Memory B cell (primary cell): Measurements from ENCODE around the gene IFNG-AS1.

ENCODE experiments used
- ATAC-seq: fragments of 150-1000 bp; cut with Tn5 transposase; 2 replicates; pipeline ENCODE4 v1.10.0; 2021; ENCODE audit warnings: low read depth, mild to moderate bottlenecking, moderate library complexity
- DNase-seq, 2 donors: peaks; one replicate each; pipeline ENCODE4 v3.0.0; 2022; ENCODE audit warnings: low spot score in 2 of 2
- H3K27ac Mint-ChIP-seq: one replicate; pipeline ENCODE4 v1.8.0; 2022; ENCODE audit warnings: mild to moderate bottlenecking, moderate library complexity, mixed read lengths
- H3K27me3 Mint-ChIP-seq: one replicate; pipeline ENCODE4 v1.8.0; 2022; ENCODE audit warnings: mixed read lengths
- H3K36me3 Mint-ChIP-seq: one replicate; pipeline ENCODE4 v1.8.0; 2022; ENCODE audit warnings: mild to moderate bottlenecking, mixed read lengths
- H3K4me1 Mint-ChIP-seq: one replicate; pipeline ENCODE4 v1.8.0; 2022; ENCODE audit warnings: mixed read lengths
- H3K4me3 Mint-ChIP-seq: one replicate; pipeline ENCODE4 v1.8.0; 2022; ENCODE audit warnings: mild to moderate bottlenecking, moderate library complexity, mixed read lengths
- H3K9me3 Mint-ChIP-seq: one replicate; pipeline ENCODE4 v1.8.0; 2022; ENCODE audit warnings: mixed read lengths

The IFNG-AS1 gene

GRCh38 chr12:68007033-68007432 is 17.8 kb downstream of the IFNG-AS1 start:
- no peak for DNase-seq
- Mint-ChIP-seq H3K4me3 (no peak overlapping the region), H3K27me3 (no peaks in the 10 kb centered on the region), H3K36me3 (peaks cover 20% of the 10 kb centered on the region), H3K4me1 (peaks cover 18% of the 10 kb centered on the region), H3K27ac (no peak overlapping the region), H3K9me3 (no peaks in the 10 kb centered on the region)
- no peak for ATAC-seq

- Mint-ChIP-seq H3K27ac (no peak overlapping the region), H3K4me1 (peaks cover 21% of the 10 kb centered on the region), H3K9me3 (no peaks in the 10 kb centered on the region), H3K4me3 (no peak overlapping the region), H3K36me3 (peaks cover 20% of the 10 kb centered on the region), H3K27me3 (no peaks in the 10 kb centered on the region)
- no peak for ATAC-seq
- no peak for DNase-seq
These were observed 18.2 kb downstream of the IFNG-AS1 start for GRCh38 chr12:68007466-68007865.

GRCh38 chr12:68011206-68011881 is 22.1 kb downstream of the IFNG-AS1 start:
- Mint-ChIP-seq H3K9me3 (no peaks in the 10 kb centered on the region), H3K27me3 (no peaks in the 10 kb centered on the region), H3K27ac (peak overlapping the region; percentile 84), H3K36me3 (peaks cover 19% of the 10 kb centered on the region), H3K4me1 (peaks cover 31% of the 10 kb centered on the region), H3K4me3 (peak overlapping the region; percentile 45)
- ATAC-seq: no peak
- no peak for DNase-seq

GRCh38 chr12:68011882-68012207 is 22.6 kb downstream of the IFNG-AS1 start:
- DNase-seq (no peak), ATAC-seq (no peak)
- H3K36me3 Mint-ChIP-seq: peaks cover 23% of the 10 kb centered on the region
- no peaks in the 10 kb centered on the region for H3K9me3 Mint-ChIP-seq
- H3K4me1 Mint-ChIP-seq: peaks cover 33% of the 10 kb centered on the region
- no peaks in the 10 kb centered on the region for H3K27me3 Mint-ChIP-seq
- H3K27ac Mint-ChIP-seq: peak overlapping the region; percentile 84
- H3K4me3 Mint-ChIP-seq: peak overlapping the region; percentile 45

GRCh38 chr12:68012712-68013111 is 23.5 kb downstream of the IFNG-AS1 start:
- H3K4me1 Mint-ChIP-seq: peaks cover 38% of the 10 kb centered on the region
- H3K27ac Mint-ChIP-seq: peak overlapping the region; percentile 84
- DNase-seq: peak in 1 of 2 donors; percentile 42
- peak; percentile 99 for ATAC-seq
- peak overlapping the region; percentile 64 for H3K4me3 Mint-ChIP-seq
- H3K27me3 Mint-ChIP-seq: no peaks in the 10 kb centered on the region
- H3K9me3 Mint-ChIP-seq: no peaks in the 10 kb centered on the region
- H3K36me3 Mint-ChIP-seq: peaks cover 26% of the 10 kb centered on the region

GRCh38 chr12:68013181-68013580 is 23.9 kb downstream of the IFNG-AS1 start:
- Mint-ChIP-seq H3K4me3 (no peak overlapping the region), H3K27me3 (no peaks in the 10 kb centered on the region), H3K27ac (no peak overlapping the region), H3K36me3 (peaks cover 24% of the 10 kb centered on the region), H3K4me1 (peaks cover 38% of the 10 kb centered on the region), H3K9me3 (no peaks in the 10 kb centered on the region)
- ATAC-seq (no peak), DNase-seq (no peak)

GRCh38 chr12:68016136-68016535 is 26.9 kb downstream of the IFNG-AS1 start:
- no peaks in the 10 kb centered on the region for H3K27me3 Mint-ChIP-seq
- DNase-seq: no peak
- peaks cover 34% of the 10 kb centered on the region for H3K36me3 Mint-ChIP-seq
- no peak overlapping the region for H3K4me3 Mint-ChIP-seq
- H3K4me1 Mint-ChIP-seq: peaks cover 34% of the 10 kb centered on the region
- H3K27ac Mint-ChIP-seq: no peak overlapping the region
- no peaks in the 10 kb centered on the region for H3K9me3 Mint-ChIP-seq
- no peak for ATAC-seq

- H3K36me3 Mint-ChIP-seq: peaks cover 38% of the 10 kb centered on the region
- no peak overlapping the region for H3K4me3 Mint-ChIP-seq
- ATAC-seq (no peak), DNase-seq (no peak)
- H3K4me1 Mint-ChIP-seq: peaks cover 14% of the 10 kb centered on the region
- no peaks in the 10 kb centered on the region for H3K9me3 Mint-ChIP-seq
- no peak overlapping the region for H3K27ac Mint-ChIP-seq
- no peaks in the 10 kb centered on the region for H3K27me3 Mint-ChIP-seq
These were observed 29.1 kb downstream of the IFNG-AS1 start for GRCh38 chr12:68018315-68018714.

GRCh38 chr12:68020049-68020448 is 30.8 kb downstream of the IFNG-AS1 start:
- Mint-ChIP-seq H3K4me3 (no peak overlapping the region), H3K27ac (no peak overlapping the region), H3K36me3 (peaks cover 43% of the 10 kb centered on the region), H3K4me1 (peaks cover 12% of the 10 kb centered on the region), H3K9me3 (no peaks in the 10 kb centered on the region), H3K27me3 (no peaks in the 10 kb centered on the region)
- DNase-seq: no peak
- no peak for ATAC-seq

GRCh38 chr12:68020699-68021098 is 31.5 kb downstream of the IFNG-AS1 start:
- H3K4me1 Mint-ChIP-seq: peaks cover 12% of the 10 kb centered on the region
- no peaks in the 10 kb centered on the region for H3K9me3 Mint-ChIP-seq
- no peak overlapping the region for H3K27ac Mint-ChIP-seq
- no peaks in the 10 kb centered on the region for H3K27me3 Mint-ChIP-seq
- DNase-seq: no peak
- no peak overlapping the region for H3K4me3 Mint-ChIP-seq
- H3K36me3 Mint-ChIP-seq: peaks cover 41% of the 10 kb centered on the region
- no peak for ATAC-seq

- DNase-seq: no peak
These were observed 39.4 kb downstream of the IFNG-AS1 start for GRCh38 chr12:68028647-68029046.

GRCh38 chr12:68030248-68030647 is 41.0 kb downstream of the IFNG-AS1 start:
- no peak for DNase-seq
- H3K27ac Mint-ChIP-seq: no peak overlapping the region
- no peaks in the 10 kb centered on the region for H3K27me3 Mint-ChIP-seq
- ATAC-seq: no peak
- no peak overlapping the region for H3K4me3 Mint-ChIP-seq
- H3K9me3 Mint-ChIP-seq: peaks cover 3% of the 10 kb centered on the region
- peaks cover 17% of the 10 kb centered on the region for H3K4me1 Mint-ChIP-seq
- H3K36me3 Mint-ChIP-seq: peaks cover 34% of the 10 kb centered on the region

More at GRCh38 chr12:68028647-68029046, 39.4 kb downstream of the IFNG-AS1 start:
- peaks cover 35% of the 10 kb centered on the region for H3K36me3 Mint-ChIP-seq
- no peaks in the 10 kb centered on the region for H3K27me3 Mint-ChIP-seq
- peaks cover 14% of the 10 kb centered on the region for H3K4me1 Mint-ChIP-seq
- no peak overlapping the region for H3K27ac Mint-ChIP-seq
- ATAC-seq: no peak
- H3K4me3 Mint-ChIP-seq: no peak overlapping the region
- peaks cover 3% of the 10 kb centered on the region for H3K9me3 Mint-ChIP-seq

GRCh38 chr12:68031174-68031573 is 41.9 kb downstream of the IFNG-AS1 start:
- peaks cover 6% of the 10 kb centered on the region for H3K9me3 Mint-ChIP-seq

GRCh38 chr12:68031881-68032739 is 42.9 kb downstream of the IFNG-AS1 start:
- Mint-ChIP-seq H3K27ac (peak overlapping the region; percentile 17), H3K9me3 (peaks cover 6% of the 10 kb centered on the region), H3K27me3 (no peaks in the 10 kb centered on the region), H3K4me1 (peaks cover 21% of the 10 kb centered on the region), H3K4me3 (no peak overlapping the region), H3K36me3 (peaks cover 34% of the 10 kb centered on the region)
- ATAC-seq (no peak), DNase-seq (no peak)

More at GRCh38 chr12:68031174-68031573, 41.9 kb downstream of the IFNG-AS1 start:
- Mint-ChIP-seq H3K4me1 (peaks cover 18% of the 10 kb centered on the region), H3K27me3 (no peaks in the 10 kb centered on the region), H3K27ac (no peak overlapping the region), H3K36me3 (peaks cover 37% of the 10 kb centered on the region), H3K4me3 (no peak overlapping the region)
- no peak for DNase-seq
- ATAC-seq: no peak
